Upper lobe of left lung (tissue), 6 donors: Measurements from ENCODE around the gene HACL1. TPM values are rescaled to one million over a fixed set of nuclear protein-coding genes. Genes with fewer than 3 reads are reported as not detected.
"Not testable (repeated sequence)": the region's sequence is repeated elsewhere in the genome, so short reads cannot be mapped to it uniquely, and the experiment has no call there.

Experiments
- ATAC-seq, 2 donors: fragments of 200-7000 bp; cut with Tn5 transposase; one replicate each; pipeline ENCODE4 v1.9.1; 2022; ENCODE audit warnings: mild to moderate bottlenecking in 2 of 2, moderate library complexity in 2 of 2; ENCODE audit not compliant: low FRiP score in 2 of 2
- DNase-seq, 2 donors: peaks; one replicate each; pipeline ENCODE4 v3.0.0-alpha.2; 2019 to 2020
- H3K27ac ChIP-seq, 4 donors: fragments of 200-600 bp; sonication (generic); one replicate each; pipeline ENCODE4 v1.5.1; 2016 to 2019
- H3K27me3 ChIP-seq, 4 donors: fragments of 200-600 bp; sonication (generic); one replicate each; pipeline ENCODE4 v1.5.1; 2017 to 2019
- H3K36me3 ChIP-seq, 4 donors: fragments of 200-600 bp; sonication (generic); one replicate each; pipeline ENCODE4 v1.5.1; 2016 to 2019
- H3K4me1 ChIP-seq, 4 donors: fragments of 200-600 bp; sonication (generic); one replicate each; pipeline ENCODE4 v1.5.1; 2018 to 2019
- H3K4me3 ChIP-seq, 4 donors: fragments of 200-600 bp; sonication (generic); one replicate each; pipeline ENCODE4 v1.5.1; 2017 to 2019; ENCODE audit warnings: mild to moderate bottlenecking in 2 of 4, moderate library complexity in 1 of 4
- H3K9me3 ChIP-seq, 4 donors: fragments of 200-600 bp; sonication (generic); one replicate each; pipeline ENCODE4 v1.5.1; 2018 to 2019
- CTCF ChIP-seq, 6 experiments: fragments of 450-650 bp in 4 of 6; fragments of 200-600 bp in 2 of 6; sonication (generic) in 2 of 6; IDR thresholded peaks; one replicate each; pipeline ENCODE4 v1.5.1; 2016 to 2019; ENCODE audit warnings: antibody characterized with exemption in 6 of 6
- EP300 ChIP-seq, 4 donors: sonication (generic); formaldehyde crosslinking; IDR thresholded peaks; one replicate each; pipeline ENCODE4 v1.5.1; 2017; ENCODE audit warnings: antibody characterized with exemption in 4 of 4, control low read depth in 2 of 4
- POLR2A ChIP-seq, 4 donors: fragments of 450-650 bp; IDR thresholded peaks; one replicate each; pipeline ENCODE4 v1.5.1; 2016 to 2017; ENCODE audit warnings: antibody characterized with exemption in 4 of 4, mild to moderate bottlenecking in 2 of 4
- POLR2AphosphoS5 ChIP-seq, 2 donors: sonication (generic); formaldehyde crosslinking; IDR thresholded peaks; one replicate each; pipeline ENCODE4 v1.5.1; 2017; ENCODE audit warnings: antibody characterized with exemption in 2 of 2
- WGBS, 2 donors: methylation state at CpG; one replicate each; pipeline ENCODE4 v1.1.5; 2017 to 2018; 5-methylcytosine and 5-hydroxymethylcytosine counted together
- total RNA-seq, 6 donors: library from RNA; depleted of rRNA in 4 of 6; stranded (reverse); fragments of >200 nt in 4 of 6; gene quantifications; one replicate each; pipeline versions ENCODE4 v1.1.0 to v1.2.1, GENCODE V29; 2016 to 2021
- donor health status: DM: no; HTN: no; CAD: no; lungs with moderate emphysema.
- donor health status: DM: no; HTN: yes; CAD: no; lungs with severe emphysema.

Gene HACL1
- total RNA-seq, 6 donors from 2014 or later: 12.9 to 32.5 (median 19.6) TPM

DNA sequence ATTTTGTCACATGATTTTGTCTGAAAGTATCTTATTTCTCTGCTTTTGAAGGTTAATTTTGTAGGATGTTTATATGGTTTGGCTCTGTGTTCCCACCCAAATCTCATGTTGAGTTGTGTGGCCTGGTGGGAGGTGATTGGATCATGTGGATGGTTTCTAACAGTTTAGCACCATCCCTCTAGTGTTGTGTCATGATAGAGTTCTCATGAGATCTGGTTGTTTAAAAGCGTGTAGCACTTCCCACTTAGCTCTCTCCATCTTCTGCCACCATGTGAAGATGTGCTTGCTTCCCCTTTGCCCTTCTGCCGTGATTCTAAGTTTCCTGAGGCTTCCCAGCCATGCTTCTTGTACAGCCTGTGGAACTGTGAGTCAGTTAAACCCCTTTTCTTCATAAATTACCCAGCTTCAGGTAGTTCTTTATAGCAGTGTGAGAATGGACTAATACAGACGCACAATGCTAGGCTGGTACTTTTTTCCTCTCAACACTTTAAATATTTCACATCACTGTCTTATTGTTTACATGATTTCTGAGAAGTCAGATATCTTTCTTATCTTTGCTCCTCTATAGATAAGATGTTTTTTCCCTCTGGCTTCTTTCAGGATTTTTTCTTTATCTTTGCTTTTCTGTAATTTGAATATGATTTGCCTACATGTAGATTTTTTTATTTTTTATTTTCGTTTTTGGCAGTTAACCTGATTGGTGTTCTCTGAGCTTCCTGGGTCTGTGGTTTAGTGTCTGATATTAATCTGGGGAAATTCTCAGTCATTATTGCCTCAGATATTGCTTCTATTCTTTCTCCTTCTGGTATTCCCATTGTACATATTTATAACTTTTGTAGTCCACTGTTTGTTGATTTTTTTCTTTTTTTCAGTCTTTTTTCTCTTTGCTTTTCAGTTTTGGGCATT lies 22.4 kb upstream of the HACL1 start:
- DNase-seq: no peak

GRCh38 chr3:15619659-15620464 lies 18.5 kb upstream of the HACL1 start:
- not testable (repeated sequence) for H3K4me1 ChIP-seq, ATAC-seq, H3K4me3 ChIP-seq, H3K27me3 ChIP-seq, DNase-seq, H3K27ac ChIP-seq, H3K36me3 ChIP-seq
- H3K9me3 ChIP-seq: peaks cover 0 to 16% (median 8%) of the 10 kb centered on the region in 4 donors
- 95 to 97% methylated on average over 8 of the region's 8 CpGs for WGBS, 2 donors

More for the DNA sequence above, 22.4 kb upstream of the HACL1 start:
- TF ChIP-seq EP300 (IDR thresholded peaks at IDR 0.05): no peak
- no peak for TF ChIP-seq CTCF (IDR thresholded peaks at IDR 0.05)
- no peak for TF ChIP-seq POLR2AphosphoS5 (IDR thresholded peaks at IDR 0.05)
- no peak for TF ChIP-seq POLR2A (IDR thresholded peaks at IDR 0.05)
- no peak for ATAC-seq
- Histone ChIP-seq H3K36me3 (no peaks in the 10 kb centered on the region), H3K9me3 (peaks cover 0 to 16% (median 8%) of the 10 kb centered on the region in 4 donors), H3K27ac (no peak overlapping the region), H3K27me3 (no peaks in the 10 kb centered on the region), H3K4me1 (no peaks in the 10 kb centered on the region), H3K4me3 (no peak overlapping the region)
- WGBS, 2 donors: 61 to 67% methylated on average over 4 of the region's 4 CpGs

GRCh38 chr3:15616053-15616452 lies 14.7 kb upstream of the HACL1 start:
- no peaks in the 10 kb centered on the region for H3K36me3 ChIP-seq
- H3K27me3 ChIP-seq: no peaks in the 10 kb centered on the region
- H3K9me3 ChIP-seq: peaks cover 0 to 15% (median 8%) of the 10 kb centered on the region in 4 donors
- 92 to 95% methylated on average over 6 of the region's 6 CpGs for WGBS, 2 donors
- peaks cover 0 to 9% (median 0%) of the 10 kb centered on the region in 4 donors for H3K4me1 ChIP-seq
- DNase-seq: no peak
- H3K27ac ChIP-seq: no peak overlapping the region
- no peak for TF ChIP-seq POLR2AphosphoS5 (IDR thresholded peaks at IDR 0.05)
- TF ChIP-seq EP300 (IDR thresholded peaks at IDR 0.05): no peak
- TF ChIP-seq CTCF (IDR thresholded peaks at IDR 0.05): no peak
- no peak for TF ChIP-seq POLR2A (IDR thresholded peaks at IDR 0.05)
- no peak overlapping the region for H3K4me3 ChIP-seq
- no peak for ATAC-seq

GRCh38 chr3:15614958-15615357 lies 13.6 kb upstream of the HACL1 start:
- Histone ChIP-seq H3K4me1 (peaks cover 0 to 14% (median 0%) of the 10 kb centered on the region in 4 donors), H3K27ac (no peak overlapping the region), H3K9me3 (peaks cover 0 to 4% (median 3%) of the 10 kb centered on the region in 4 donors), H3K36me3 (no peaks in the 10 kb centered on the region), H3K4me3 (no peak overlapping the region), H3K27me3 (no peaks in the 10 kb centered on the region)
- WGBS, 2 donors: 79 to 83% methylated on average over 1 of the region's 1 CpG
- no peak for TF ChIP-seq CTCF (IDR thresholded peaks at IDR 0.05)
- ATAC-seq: no peak
- DNase-seq: no peak

DNA sequence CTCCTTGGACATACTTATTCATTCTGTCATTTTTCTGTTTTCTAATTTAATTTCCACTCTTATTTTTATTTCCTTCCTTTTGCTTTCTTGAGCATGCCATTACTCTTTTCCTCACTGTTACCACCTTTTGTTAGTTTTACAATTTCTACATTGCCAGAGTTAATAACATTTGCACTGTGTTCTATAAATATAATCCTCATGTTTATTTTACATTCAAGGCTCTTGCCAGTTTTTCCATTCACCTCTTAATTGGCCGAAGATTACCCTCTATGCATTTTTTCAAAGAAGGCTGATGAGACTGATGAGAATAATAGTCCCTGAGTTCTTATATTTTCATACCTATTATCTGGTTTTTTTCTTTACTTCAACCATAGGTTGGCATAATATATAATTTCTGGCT lies 10.6 kb upstream of the HACL1 start:
- Histone ChIP-seq H3K36me3 (no peaks in the 10 kb centered on the region), H3K27ac (no peak overlapping the region), H3K9me3 (no peaks in the 10 kb centered on the region), H3K4me3 (no peak overlapping the region), H3K27me3 (no peaks in the 10 kb centered on the region), H3K4me1 (peaks cover 0 to 14% (median 4%) of the 10 kb centered on the region in 4 donors)
- WGBS, 2 donors: 41 to 52% methylated on average over 1 of the region's 1 CpG
- TF ChIP-seq CTCF (IDR thresholded peaks at IDR 0.05) (no peak), POLR2A (IDR thresholded peaks at IDR 0.05) (no peak), POLR2AphosphoS5 (IDR thresholded peaks at IDR 0.05) (no peak), EP300 (IDR thresholded peaks at IDR 0.05) (no peak)
- DNase-seq (no peak), ATAC-seq (no peak)
